D721Med (cell line): ENCODE results near the gene SHC3.

ENCODE experiments used
- DNase-seq: peaks from one replicate; pipeline ENCODE4 v3.0.0; 2011; ENCODE audit warnings: low spot score; ENCODE audit not compliant: insufficient read length
- FAIRE-seq: peaks from 2 replicates; lab custom pipeline; 2011; peaks lifted over from hg19 to GRCh38; lab: Jason Lieb, UNC
- CTCF ChIP-seq: IDR thresholded peaks from 2 replicates; pipeline ENCODE4 v1.5.1; 2012; ENCODE audit warnings: mild to moderate bottlenecking, control low read depth; ENCODE audit not compliant: insufficient read depth; ENCODE audit errors: missing control alignments

SHC3 gene

GRCh38 chr9:89177012-89177943 lies 1.3 kb downstream of the SHC3 start:
- FAIRE-seq (no peak), DNase-seq (no peak)
- TF ChIP-seq CTCF, result no peak

- no peak for DNase-seq
- no peak for FAIRE-seq
- no peak for TF ChIP-seq CTCF
Observed at GRCh38 chr9:89175828-89176261, 2.8 kb downstream of the SHC3 start.

- no peak for DNase-seq
- no peak for TF ChIP-seq CTCF
- no peak for FAIRE-seq
Observed at GRCh38 chr9:89174291-89174690, 4.3 kb downstream of the SHC3 start.

- no peak for DNase-seq
- FAIRE-seq, result no peak
- TF ChIP-seq CTCF, result no peak
Observed at GRCh38 chr9:89173072-89173471, 5.5 kb downstream of the SHC3 start.

GRCh38 chr9:89172398-89172797 lies 6.2 kb downstream of the SHC3 start:
- DNase-seq, result no peak
- no peak for TF ChIP-seq CTCF
- no peak for FAIRE-seq

- FAIRE-seq, result no peak
Observed at GRCh38 chr9:89171693-89172092, 6.9 kb downstream of the SHC3 start.

More at GRCh38 chr9:89171693-89172092, 6.9 kb downstream of the SHC3 start:
- TF ChIP-seq CTCF, result no peak
- DNase-seq, result no peak
